Activated T-cell treated with anti-CD3 and anti-CD28 coated beads for 48 hours (primary cell): ENCODE results near the gene MGAT4C.

Experiments used
- DNase-seq: peaks from one replicate; pipeline ENCODE4 v3.0.0-alpha.2; 2020; ENCODE audit warnings: low read depth

MGAT4C gene

DNA sequence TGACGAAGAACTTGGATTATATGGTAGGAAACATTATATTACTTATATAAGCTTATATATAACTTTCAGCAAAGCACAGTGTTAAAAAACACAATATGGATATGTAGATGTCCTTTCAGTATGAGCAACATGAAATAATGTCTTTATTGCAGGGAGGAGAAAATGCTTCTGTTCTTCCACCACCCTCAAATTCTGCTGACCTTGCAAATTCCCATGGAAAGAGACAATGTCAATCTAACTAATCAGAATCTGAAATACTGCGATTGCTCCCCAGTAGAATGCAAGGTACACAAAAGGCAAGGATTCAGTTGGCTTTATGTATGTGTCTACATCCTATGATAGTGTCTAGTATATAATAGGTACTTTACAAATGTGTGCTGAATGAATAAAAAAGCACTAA lies 26.4 kb downstream of the MGAT4C start:
- DNase-seq = no peak

GRCh38 chr12:86228656-86229055 lies 27.5 kb downstream of the MGAT4C start:
- DNase-seq = no peak

GRCh38 chr12:86226481-86226880 lies 29.7 kb downstream of the MGAT4C start:
- DNase-seq = no peak

DNA sequence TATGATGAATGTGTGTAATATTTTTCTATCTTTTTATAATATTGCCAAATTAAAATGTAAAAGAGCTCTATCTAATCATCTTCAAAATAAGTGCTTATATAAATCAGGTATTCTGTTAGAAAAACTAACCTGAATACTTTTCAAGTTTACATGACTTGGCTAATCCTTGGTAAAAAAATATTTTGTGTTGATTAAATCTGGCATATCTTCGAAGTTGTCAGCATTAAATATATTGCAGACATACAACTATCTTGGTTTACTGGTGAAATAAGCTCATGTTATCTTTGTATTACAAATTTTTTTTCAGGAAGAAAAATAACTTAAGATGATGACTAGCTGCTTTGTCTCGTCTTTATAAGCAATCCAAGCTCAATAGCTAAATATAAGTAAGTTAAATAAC lies 39.6 kb downstream of the MGAT4C start:
- DNase-seq = no peak

DNA sequence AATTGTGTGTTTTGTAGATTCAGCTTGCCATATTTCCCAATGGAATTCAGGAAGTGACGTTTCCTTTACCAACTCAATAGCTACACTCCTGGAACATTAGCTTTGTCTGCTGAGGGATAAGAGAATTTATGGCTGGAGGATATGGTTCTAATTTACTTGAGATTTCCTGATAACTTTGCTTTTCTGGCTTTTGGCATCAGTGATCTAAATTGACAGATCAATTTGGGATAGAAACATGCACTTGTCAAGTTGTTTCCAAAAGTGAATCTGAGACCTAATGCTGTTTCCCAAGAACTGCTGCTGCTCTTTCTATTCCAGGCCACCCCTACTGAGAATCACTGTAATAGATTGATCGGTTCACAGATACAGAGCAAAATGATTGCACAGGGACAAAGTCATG lies 43.2 kb downstream of the MGAT4C start:
- DNase-seq = no peak

DNA sequence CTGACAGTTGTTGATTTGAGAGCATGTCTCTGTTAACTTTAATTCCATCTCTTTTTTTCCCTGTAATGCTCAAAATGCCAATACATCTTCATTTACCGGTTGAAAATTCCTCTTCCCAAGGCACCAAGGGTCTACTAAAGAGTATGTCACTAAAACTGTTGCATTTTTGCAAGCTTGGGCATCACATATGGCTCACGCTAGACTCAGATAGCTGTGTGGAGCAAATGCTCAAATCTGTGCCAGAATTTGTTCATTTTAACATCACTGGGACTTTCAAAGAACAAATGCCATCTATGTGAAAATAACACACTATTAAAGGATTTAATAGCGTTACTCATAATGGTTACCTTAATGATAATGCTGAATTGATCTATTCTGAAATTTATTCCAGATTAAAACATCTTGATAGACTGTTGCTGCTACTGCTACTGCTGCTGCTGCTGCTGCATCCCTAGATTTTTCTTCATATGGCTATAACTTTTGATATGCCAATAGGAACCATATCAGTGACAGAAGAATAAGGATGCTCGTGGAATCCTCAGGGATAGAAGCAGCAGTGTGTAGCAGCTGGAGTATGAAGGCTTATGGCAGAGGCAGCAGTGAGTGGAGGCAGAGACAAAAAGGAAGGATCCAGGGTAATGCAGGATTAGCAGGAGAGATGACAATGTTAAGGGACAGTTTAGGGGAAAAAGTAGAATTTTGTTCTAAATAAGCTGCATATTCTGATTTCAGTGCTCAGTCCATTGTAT lies 57.3 kb downstream of the MGAT4C start:
- DNase-seq = no peak

DNA sequence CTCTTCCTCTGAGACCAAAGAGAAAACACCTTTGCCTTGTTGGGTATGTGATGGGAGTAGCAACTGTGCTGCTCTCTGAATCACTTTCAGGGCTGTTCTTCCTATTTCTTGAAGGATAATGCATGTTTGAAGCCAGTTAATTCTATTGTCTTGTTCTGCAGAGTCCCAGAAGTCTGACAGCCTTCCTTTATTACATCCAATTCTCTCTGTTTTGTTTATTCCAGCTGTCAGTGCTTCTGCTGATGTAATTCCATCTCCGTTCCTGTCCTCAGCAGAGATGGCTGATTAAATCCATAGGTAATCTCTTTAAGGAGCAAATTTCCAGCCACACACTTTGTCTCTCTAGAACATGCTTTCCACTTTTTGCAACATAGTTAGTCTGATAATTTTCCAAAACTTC lies 59.7 kb downstream of the MGAT4C start:
- no peak for DNase-seq

DNA sequence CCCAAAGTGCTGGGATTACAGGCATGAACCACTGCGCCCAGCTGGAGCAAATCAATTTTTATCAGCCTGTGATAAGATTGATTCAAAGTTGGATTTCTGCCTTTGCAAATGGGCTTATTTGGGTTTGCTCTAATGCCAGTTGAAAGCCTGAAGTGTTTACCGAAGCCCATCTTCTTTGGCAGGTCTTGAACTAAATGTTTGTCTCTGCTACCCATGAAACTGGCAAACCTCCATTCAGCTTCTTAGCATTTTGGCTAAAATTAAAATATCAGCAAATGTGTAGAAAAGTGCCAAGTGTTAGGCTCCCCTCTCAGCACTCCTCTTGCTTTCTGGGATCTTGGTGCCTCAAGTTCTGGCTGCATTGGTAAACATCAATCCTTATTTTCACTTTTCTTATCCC lies 61.5 kb downstream of the MGAT4C start:
- no peak for DNase-seq

GRCh38 chr12:86193931-86194330 lies 62.3 kb downstream of the MGAT4C start:
- no peak for DNase-seq

GRCh38 chr12:86188226-86188625 lies 68.0 kb downstream of the MGAT4C start:
- no peak for DNase-seq

DNA sequence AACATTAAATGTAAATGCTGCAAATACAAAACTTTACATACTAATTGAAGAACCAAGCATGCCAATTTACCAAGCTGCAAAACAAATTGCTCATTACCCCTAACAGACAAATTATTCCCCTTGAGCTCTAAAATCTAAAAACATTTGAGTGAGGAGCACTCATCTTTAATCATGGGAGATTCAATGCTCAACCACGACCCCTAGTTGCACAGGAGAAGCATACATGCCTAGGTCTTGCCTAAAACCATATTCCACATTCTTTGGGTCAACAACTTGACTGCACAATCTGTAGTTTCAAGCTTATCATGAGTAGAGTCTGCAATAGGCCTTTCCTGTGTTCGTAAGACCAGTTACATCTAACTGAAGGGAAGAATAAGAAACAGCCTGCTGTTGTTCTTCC lies 69.7 kb downstream of the MGAT4C start:
- no peak for DNase-seq

DNA sequence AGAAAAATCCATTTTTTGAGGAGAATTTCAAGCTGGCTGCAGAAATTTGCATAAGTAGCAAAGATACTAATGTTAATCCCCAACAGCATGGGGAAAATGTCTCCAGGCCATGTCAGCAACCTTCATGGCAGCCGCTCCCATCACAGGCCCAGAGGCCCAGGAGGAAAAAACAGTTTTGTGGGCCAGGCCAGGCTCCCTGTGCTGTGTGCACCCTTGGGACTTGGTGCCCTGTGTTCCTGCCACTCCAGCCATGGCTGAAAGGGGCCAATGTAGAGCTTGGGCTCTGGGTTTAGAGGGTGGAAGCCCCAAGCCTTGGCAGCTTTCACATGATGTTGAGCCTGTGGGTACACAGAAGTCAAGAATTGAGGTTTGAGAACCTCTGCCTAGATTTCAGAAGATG lies 76.3 kb downstream of the MGAT4C start:
- DNase-seq = no peak

- no peak for DNase-seq
Observed at GRCh38 chr12:86174188-86174587, 82.0 kb downstream of the MGAT4C start.

DNA sequence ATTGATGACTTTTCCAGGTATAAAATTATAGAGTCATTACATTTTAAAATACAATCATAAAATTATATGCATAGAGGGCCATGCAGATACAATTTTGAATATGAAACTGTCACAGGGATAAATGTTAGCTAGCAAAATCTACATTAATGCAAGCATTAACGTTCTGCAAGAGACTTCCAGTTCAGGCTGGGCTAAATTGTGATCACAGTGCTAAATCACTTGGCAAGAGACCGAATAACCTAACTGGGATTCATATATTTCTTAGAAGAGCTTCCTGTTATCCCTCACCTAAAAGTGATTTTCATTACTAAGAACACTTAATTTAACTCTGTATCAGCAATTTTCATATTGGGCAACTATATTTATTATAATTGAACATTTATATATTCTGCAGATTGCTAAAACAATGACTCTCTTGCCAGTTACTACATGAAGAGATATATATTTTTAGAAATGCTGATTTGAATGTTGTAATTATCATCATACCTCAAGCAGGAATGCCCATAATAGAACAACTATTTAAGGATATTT lies 83.2 kb downstream of the MGAT4C start:
- DNase-seq = no peak

DNA sequence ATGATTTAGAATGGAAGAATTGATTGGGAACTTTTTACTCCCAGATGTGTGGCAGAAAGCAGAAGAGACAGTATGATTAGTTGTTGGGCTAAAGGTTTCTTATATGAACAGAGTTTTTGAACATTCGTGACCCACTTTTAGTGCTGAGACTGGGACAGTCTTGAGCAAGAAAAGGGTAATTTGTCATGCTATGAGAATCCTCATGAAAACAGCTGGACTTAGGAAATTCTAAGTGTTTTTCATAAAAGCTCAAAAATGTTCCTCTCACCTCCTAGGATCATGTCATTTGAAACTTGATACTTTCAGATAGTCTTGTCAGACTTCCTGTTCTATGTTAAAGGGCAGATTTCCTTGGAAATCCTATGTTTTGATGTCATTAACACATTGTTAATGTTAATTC lies 86.1 kb downstream of the MGAT4C start:
- DNase-seq = no peak

- no peak for DNase-seq
Observed at GRCh38 chr12:86158956-86159355, 97.2 kb downstream of the MGAT4C start.

DNA sequence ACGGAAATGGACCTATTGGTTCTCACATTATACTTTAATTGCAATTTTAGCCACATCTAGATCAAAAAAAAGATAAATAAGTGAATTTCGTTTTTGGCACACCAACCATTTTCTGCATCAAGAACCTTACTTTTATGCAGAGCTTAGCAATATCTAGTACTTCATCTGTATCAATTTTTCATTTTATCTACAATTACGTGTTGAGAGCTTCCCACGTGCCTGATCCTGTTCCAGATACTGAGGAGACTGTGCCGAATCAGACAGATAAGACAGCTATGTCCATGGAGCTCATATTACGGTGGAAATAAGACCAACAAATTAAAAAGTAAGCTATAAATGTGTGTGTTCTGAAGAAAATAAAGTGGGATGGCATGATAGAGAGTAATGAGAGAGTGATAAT lies 101.6 kb downstream of the MGAT4C start:
- no peak for DNase-seq

DNA sequence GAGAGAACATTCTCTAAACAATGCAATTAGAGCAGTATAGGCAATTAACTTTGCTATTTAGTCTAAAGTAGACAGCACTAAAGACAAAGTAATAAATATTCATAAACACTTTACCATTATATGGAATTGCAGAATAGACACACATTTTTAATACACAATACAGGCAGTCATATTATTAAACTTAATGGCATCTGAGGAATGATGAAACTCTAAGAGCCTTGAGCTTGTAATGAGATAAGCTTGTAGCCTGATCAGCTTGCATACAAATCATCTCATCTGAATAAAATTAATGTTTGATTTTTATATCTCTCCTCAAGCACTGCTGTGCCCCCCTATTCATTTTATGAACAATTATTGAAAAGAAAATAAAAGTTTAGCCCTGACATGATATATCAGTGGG lies 107.6 kb downstream of the MGAT4C start:
- no peak for DNase-seq

DNA sequence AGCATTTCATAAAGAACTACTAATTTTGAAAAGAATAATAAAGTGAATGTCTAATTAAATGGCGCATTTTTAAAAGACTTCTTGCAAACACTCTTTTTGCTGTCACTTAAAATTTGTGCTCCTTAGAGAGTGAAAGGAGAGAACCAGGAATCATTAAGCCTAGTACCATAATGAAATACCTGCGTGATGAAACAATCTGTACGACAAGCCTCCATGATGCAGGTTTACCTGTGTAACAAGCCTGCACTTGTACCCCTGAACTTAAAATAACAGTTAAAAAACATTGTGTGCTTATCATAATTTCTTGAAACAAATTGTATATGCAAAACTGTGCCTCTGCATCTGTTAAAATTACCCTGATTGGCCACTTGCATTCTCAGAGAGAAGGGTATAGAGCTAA lies 108.1 kb downstream of the MGAT4C start:
- DNase-seq = no peak

DNA sequence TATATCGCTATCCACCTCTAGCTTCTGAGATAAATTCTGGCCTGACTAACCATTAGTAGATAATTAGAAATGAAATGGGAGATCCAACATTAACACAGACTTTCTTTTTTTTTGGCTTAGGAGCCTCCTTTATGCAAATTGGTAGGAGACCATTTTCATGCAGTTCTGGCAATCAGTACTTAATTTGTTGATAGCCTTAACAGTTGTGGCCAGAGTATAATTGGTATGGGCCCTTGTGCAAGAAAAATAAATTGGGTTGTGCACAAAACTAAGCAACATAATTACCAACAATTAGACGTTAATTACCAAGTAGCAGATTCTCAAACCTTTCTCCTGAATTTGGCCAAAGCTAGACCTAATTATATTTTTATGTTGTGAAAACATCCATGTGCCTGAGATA lies 111.0 kb downstream of the MGAT4C start:
- DNase-seq = no peak

DNA sequence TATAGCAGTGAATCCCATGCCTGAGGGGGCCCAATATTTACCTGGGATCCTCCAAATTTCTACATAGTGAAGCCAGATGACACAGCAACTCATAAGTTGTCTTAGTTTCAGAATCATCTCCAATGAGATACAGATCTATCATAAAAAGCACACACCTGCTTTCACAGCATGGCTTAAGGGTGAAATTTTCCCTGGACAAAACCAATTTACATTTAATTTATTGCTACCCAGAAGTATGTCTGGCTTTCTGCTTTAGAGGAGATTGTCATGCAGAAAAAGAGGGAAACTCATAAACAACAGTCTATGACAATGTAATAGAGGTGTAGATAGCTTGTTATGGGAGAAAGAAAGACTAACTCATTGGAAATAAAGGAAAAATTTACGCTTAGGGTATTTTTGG lies 113.0 kb downstream of the MGAT4C start:
- no peak for DNase-seq

- DNase-seq = no peak
Observed at GRCh38 chr12:86139671-86140070, 116.5 kb downstream of the MGAT4C start.

DNA sequence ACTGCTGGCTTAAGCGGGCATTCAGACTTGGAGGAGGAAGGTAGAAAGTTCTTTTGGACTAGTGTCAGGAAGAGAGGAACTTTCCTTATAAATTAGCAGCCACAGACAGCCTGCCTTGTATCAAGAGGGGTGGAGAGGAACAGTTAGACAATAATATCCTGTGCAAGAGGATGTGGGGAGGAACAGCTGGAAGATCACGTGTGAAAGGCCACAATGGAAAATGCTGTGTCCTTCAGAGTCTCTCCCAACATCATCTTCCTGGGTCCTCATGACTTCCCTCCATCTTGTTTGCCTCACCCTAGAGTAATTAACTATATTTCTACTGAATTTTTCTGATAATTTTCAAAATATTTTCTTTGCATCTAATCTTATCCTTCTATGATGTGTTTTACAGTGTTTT lies 117.4 kb downstream of the MGAT4C start:
- no peak for DNase-seq

- DNase-seq = no peak
Observed at GRCh38 chr12:86137936-86138335, 118.3 kb downstream of the MGAT4C start.
